ENCODE results near the gene ECI1. TPM values are rescaled to one million over a fixed set of nuclear protein-coding genes. Genes with fewer than 3 reads are reported as not detected.
"Not testable (repeated sequence)": the region's sequence is repeated elsewhere in the genome, so short reads cannot be mapped to it uniquely, and the experiment has no call there.

Gene ECI1
- total RNA-seq, 1 experiment from 2014 or later = 36.5 TPM

DNA sequence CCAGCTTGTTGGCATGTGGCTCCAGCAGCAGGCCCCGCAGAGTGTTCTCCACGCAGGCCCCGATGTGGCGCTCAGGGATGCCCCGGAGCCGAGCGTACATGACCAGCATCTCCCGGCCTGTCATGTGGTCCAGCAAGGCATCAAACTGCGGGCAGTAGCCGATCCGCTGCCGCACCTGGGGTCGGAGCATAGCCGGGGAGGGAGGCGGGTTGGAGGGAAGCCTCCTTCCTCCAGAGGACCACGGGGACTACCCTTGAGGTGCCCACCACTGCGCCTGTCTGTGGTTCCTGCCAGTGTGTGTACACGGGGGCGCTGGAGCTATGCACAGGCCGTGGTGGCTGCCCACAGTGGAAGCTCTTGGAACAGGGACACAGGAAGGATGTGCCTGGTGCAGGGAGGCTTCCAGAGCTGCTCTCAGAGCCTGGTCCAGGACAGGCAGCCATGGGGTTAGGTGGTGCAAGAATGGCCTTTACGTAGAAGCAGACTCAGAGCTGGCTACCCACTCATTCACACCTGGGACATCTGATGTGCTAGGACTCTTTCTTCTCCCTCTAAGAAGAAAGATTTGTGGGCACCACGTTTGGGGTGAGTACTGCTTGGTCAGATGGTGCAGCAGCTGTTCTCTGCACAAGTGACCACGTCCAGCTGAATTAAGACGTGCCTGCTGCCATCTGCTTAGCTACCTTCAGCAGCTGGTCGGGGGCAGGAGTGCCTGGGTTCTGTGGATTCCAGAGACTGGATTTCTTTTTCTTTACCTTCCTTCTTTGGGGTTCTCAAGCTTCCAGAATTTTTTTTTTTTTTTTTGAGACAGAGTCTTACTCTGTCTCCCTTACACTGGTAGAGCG, 27.8 kb upstream of the ECI1 start:
- DNase-seq (ENCODE audit: low read depth) = no peak

DNA sequence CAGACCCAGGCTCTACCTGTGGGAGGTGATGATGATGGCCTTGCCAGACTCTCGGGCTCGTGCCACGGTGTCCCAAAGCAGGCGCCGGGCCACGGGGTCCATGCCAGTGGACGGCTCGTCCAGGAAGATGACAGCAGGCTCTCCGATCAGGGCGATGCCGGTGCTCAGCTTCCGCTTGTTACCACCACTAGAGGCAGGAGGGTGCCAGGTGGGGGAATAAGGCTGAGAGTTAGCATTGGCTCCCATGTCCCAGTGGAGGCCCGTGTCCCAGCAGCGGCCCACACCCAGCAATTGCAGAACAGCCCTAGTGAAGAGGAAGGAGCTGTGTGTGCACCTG, 26.9 kb upstream of the ECI1 start:
- no peak for DNase-seq (ENCODE audit: low read depth)

DNA sequence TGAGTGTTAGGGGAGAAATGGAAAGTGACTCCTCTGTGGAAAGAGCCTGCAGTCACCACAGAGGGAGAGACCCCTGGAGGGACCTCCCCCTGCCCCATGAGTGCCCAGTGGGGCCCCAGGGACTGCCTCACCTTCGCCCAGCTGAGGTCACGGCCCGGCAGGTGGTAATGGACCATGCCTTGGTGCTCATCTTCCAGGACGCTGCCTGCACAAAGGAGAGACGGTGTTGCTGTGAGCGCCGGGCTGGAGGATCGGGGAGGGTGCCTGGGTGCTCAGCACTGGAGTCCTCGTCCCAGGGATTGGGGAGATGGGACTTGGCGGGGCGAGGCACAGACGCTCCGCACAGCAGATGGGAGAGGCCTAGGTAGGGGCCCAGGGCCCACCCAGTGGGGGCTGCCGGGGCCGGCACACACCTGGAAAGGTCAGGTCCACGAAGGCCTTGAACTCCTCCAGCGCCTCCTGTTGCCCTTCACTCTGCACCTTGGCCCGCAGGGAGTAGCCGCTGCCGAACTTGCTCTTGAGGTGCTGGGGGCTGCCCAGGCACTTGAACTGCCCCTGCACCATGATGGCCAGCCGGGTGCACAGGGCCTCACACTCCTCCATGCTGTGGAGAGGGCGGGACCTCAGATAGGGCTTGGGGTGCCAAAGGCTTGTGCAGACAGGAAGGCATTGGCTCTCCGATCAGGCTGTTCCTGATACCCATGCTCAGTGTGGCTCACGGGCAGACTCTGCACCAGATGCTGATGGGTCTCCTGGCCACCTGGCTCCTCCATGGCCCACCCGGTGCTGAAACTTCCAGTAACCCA, 26.3 kb upstream of the ECI1 start:
- DNase-seq (ENCODE audit: low read depth) = no peak

DNA sequence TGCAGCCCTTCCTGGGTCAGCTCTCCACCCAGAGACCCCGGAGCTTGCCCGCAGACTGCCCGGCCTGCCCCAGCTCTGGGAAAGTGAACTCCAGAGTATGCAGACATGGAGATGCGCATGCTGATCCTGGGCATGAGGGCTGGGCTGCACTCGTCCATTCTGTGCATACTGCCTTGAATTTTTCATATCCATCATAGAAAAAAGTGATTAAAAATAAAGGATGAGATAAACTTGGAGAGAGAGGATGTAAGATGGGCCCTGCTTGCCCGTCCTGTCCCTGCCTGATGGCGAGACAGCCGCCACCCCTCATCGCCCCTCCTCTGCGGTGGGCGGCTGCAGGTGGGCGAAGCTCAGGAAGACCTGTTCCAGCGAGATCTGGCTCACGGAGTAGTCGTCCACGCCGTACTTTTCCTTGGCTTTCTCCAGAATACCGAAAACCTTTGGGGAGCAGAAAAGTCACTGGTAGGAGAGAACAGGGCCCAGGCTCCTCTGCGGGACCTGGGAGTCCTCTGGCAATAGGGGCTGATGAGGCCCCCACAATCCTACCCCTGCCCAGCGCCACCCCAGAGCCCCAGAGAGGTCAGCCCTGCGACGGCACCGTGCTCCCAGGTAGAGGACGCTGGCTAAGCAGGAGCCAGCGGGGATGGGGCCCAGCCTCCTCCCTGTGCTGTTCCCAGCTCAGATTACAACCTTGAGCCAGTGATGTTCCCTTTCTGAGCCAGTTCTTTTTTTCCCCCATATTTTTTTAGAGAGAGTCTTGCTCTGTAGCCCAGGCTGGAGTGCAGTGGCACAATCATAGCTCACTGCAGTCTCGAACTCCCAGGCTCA, 25.2 kb upstream of the ECI1 start:
- DNase-seq (ENCODE audit: low read depth) = no peak

DNA sequence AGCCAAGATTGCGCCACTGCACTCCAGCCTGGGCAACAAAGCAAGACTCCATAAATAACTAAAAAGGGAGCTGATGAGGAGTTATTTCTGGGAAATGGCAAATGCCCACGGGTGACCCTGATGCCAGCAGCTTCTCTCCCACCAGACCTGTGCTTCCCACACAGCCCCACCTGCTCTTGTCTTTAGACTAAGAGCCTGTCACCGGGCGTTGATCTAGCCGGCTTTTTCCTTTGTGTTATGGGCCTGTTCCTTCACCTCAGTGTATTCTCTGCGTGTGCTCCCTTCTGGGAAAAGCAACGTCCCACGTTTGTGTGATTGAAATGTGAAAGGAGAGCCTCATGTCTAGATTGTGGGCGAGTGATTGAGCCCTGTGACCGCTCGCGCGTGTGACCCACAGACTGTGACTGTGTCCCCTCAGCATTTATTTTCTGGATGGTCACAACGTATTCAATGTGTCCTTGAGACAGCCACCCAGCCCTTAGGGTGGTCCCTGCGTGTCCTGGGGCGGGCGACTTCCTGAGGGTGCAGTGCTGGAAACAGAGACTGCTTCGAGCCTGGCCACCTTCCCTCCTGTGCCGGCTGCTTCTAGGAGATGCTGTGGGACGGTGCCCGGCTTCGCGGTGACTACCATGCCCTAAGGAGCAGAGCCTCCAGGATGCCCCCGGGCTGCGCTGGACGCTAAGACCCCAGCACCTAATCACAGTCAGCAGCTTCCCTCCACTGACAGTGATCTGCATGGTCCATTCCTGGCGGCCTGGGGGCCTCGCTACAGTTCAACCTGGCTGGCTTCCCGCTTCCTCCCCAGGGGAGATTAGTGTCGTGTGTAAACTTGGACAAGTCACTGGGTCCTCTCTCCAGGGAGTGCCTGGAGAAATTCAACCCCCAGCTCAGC, 24.3 kb upstream of the ECI1 start:
- no peak for DNase-seq (ENCODE audit: low read depth)

DNA sequence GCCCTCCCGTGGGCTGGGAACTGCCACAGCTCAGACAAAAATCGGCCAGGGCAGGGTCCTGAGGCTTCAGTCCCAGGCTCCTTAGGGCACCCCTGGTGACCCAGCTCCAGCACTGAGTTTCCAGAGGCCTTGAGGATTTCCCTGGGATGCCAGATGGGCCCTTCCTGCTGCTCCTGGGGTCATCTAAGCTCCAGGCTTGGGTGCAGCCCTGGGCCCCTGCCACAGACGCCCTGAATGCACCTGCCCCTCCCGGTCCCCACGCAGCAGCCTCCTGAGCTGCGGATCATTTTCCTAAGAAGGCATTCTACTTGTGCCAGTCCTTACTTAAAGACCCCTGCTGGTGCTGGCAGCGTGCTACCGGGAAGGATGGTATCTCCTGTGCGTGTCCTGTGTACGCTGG, 22.5 kb upstream of the ECI1 start:
- no peak for DNase-seq (ENCODE audit: low read depth)

DNA sequence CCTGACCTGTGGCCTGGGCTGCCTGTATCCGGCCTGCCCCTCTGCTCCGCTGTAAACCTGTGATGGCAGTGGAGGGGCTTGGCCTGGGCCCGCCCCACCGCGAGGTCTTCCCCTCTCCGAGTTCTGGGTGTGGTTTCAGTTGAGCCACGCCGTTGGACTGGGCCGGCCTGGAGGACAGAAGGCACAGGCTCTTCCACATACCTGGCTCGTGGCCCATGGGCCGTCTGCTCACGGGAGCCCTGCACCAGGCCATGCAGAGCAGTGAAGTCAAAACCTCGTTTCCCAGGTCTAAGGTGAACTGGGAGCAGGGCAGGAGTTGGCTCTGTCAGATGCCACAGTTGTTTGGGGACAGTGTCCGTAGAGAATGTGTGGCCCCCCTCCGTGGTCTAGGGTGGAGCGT, 22.1 kb upstream of the ECI1 start:
- no peak for DNase-seq (ENCODE audit: low read depth)

DNA sequence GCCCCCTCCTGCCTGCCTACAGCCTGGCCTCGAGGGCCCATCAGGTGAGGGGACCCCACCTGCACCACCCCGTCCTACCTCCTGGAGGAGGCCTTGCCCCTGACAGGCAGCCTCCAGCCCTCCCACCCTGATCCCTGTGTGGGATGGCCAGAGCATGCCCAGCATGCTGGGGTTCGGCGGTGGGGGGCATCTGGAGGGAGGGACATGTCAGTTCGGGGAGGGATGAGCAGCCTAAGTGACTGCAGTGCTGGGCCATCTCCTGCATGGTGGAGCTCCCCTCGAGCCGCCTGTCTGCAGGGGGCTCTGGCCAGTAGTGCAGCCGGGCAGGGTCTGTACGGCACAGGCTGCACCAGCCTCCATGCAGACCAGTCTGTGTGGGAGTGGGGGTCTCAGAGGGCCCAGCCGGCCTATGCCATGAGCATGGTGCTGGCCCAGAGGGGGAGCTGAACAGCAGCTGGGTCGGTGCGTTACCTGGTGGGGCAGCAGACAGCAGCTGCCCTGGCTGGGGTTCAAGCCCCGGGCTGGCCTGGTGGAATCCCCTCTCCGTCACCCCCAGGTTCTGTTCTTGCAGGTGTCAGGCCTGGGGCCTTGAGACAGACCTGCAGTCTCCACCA, 20.6 kb upstream of the ECI1 start:
- no peak for DNase-seq (ENCODE audit: low read depth)

DNA sequence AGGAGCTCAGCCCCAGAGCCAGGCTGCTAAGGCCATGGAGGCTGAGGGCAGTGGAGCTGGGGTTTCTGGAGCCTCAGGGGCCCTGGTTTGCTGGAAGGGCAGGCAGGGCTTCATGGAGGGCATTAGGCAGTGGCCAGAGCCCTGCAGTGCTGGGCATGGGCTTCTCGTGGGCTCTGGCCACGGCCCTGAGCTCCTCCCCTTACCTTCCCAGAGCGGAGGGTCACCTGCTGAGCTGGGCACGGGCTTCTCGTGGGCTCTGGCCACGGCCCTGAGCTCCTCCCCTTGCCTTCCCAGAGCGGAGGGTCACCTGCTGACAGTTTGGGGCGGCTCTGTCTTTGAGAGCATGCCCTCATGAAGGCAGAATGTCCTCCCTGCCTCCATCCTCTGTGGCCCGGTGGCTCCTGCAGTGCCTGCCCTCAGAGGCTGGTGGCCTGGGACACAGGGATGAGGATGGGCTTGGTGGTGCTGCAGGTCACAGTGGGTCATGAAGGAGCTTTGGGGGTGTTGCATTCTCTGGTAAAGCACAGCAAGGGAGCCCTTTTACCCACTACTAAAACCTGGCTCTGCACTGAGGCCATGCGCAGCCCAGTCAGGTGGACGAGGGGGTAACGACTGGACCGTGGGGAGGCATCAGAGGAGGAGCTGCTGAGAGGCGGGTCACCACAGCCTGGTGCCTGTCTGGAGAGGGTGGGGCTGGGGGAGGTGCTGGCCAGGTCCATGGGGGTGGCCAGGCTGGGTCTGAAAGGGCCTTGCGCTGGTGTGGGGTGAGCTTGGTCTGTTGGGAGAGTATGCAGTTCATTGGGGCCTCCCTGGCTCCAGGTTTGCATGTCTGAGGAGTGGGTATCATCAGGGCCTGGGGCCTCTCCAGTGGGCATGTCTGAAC, 19.4 kb upstream of the ECI1 start:
- no peak for DNase-seq (ENCODE audit: low read depth)

DNA sequence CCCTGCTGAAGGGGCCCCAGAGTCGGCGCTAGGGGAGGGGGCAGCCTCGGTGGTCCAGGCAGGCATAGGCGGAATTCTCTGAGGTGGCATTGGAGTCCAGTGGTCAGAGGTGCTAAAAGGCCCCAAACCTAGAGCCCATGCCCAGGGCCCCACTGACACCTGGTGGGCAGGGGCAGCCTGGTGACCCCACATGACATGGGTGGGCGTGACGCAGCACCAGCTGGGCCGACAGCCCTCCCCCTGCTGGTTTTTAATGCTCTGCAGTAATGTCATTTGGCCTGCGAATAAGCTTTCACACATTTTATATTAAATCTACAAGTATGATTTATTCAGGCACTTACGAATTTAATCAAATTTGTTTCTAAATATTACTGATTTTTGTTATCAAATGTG, 18.7 kb upstream of the ECI1 start:
- no peak for DNase-seq (ENCODE audit: low read depth)

DNA sequence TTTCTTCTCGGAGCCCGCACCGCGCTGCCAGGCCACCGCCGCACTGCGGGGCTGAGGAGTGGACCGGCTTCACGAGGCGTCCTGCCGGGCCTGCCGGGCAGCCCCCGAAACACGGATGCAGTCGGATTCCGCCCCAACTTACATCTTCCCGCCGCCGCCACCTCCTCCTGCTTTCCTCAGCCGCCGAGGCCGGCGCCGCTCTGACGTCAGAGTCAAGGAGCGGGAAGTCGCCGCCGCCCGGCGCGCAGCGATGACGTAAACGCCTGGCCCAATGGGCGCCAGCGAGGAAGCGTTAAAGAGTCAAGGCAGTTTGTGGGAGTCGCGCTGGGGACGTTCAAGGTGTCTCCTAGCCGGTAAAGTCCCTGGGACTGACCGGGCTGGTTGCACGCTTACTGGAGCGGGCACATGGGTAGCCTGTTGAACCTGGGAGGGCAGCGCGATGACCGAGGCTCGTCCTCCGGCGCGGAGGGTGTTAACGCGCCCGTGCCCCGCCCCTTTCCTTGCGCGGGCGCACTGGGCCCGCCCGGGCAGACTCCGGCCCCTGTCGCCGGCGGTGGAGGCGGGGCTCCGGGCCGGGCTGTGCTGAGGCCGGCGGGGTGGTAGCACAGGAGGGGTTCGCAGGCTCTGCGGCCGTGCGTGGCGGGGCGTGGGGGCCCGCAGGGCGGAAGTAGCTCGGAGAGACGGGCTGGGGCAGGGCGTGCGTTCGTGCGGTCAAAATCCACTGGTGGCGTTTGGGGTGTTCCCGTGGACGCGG, 16.7 kb upstream of the ECI1 start, which contains the start of gene RNPS1:
RNPS1 (minus strand) TSS at position 214 of the 754 bp plus-strand sequence. CDS start 3,483 bp downstream, outside the sequence.
- peak; percentile 92 for DNase-seq (ENCODE audit: low read depth)

DNA sequence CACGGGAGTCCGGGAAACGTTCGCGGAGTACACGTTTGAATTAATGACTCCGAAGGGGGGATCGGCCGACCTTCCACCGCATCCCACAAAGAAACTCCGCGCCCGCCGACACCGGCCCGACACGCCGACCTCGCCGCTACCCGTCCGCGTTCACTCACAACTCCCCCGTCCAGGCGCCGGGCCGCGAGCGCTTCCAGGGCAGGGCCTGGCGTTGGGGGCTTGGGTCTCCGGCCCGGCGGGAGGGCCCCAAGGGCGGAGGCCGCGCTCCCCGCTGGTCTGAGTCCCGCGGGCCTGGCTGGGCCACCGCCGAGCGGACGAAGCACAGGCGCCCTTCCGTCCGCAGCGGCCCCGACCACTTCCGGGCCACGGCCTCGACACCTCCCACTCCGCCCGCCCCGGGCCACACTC, 16.1 kb upstream of the ECI1 start:
- DNase-seq (ENCODE audit: low read depth) = not testable (repeated sequence)

DNA sequence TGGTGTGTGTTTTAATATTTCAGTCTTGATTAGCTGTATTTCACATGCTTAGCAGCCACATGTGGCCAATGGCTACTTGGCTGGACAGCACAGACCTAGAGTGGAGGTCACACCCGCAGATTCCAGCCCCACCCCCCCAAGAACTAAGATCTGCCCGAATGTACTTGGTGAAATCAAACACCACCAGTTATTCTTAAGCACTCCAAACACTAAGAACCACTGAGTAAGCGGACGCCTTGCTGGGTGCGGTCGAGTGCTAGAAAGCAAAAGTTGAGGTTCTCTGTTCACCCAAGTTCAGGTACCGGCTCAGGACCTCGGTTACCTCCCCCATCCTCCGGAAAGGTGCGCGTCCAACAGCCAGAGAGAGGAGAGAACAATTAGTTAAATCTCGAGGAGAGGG, 15.5 kb upstream of the ECI1 start:
- DNase-seq (ENCODE audit: low read depth) = peak; percentile 19

DNA sequence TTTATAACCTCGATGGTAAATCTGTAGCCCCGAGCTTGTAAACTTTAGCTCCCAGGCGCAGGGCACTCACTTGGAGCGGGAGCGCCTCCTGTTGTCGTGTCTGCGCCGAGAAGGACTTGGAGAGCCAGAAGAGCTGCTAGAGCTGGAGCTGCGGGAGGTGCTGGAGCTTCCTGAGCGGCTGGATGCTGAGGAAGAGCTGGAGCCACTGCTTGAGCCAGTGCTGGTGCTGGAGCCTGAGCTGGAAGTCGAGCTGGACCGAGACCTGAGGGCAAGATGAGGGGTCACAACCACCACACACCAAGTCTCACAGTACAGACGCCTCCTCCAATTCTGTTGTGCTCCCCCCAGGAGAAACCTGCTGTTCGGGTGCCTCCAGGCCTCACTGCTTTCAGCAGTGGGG, 11.6 kb upstream of the ECI1 start:
- DNase-seq (ENCODE audit: low read depth) = not testable (repeated sequence)

DNA sequence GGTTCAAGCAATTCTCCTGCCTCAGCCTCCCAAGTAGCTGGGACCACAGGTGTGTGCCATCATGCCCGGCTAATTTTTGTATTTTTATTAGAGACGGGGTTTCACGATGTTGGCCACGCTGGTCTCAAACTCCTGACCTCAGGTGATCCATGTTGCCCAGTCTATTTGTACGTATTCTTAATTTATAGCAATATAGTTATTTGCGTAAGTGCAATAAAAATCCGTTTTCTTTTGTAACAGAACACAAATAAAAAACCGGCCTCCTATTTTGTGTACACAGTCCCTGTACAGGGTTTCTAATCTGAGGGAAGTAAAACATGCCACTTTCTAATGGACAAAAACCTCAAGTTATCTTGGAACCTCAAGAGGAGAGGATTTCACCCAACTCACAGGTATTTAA, 8.9 kb upstream of the ECI1 start:
- no peak for DNase-seq (ENCODE audit: low read depth)

DNA sequence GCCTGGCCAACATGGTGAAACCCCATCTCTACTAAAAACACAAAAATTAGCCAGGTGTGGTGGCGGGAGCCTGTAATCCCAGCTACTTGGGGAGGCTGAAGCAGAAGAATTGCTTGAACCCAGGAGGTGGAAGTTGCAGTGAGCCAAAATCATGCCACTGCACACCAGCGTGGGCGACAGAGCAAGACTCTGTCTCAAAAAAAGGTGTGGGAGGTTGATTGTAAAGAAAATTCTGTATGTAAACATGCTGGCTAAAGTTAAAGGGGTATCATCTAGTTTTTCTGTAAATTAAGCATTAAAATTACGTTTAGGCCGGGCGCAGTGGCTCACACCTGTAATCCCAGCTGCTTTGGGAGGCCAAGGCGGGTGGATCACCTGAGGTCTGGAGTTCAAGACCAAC, 7.1 kb upstream of the ECI1 start:
- not testable (repeated sequence) for DNase-seq (ENCODE audit: low read depth)

DNA sequence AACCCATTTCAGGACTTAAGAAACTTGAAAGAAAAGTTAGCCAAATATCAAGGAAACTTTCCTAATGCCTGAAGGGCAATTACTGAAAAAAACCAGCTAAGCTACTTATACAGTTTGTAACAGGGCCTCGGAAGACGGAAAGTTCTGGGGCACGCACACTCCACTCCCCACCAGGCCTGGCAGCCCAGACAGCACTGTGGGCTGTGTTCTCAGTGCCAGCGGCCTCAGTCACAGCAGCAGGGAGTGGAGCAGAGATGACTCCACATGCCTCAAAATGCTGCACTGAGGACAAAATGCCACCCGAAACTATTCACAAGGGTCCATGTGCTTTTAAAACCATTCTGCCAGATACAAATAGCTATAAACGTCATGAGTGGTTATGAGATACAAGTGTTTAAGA, 6.3 kb upstream of the ECI1 start:
- DNase-seq (ENCODE audit: low read depth) = no peak

DNA sequence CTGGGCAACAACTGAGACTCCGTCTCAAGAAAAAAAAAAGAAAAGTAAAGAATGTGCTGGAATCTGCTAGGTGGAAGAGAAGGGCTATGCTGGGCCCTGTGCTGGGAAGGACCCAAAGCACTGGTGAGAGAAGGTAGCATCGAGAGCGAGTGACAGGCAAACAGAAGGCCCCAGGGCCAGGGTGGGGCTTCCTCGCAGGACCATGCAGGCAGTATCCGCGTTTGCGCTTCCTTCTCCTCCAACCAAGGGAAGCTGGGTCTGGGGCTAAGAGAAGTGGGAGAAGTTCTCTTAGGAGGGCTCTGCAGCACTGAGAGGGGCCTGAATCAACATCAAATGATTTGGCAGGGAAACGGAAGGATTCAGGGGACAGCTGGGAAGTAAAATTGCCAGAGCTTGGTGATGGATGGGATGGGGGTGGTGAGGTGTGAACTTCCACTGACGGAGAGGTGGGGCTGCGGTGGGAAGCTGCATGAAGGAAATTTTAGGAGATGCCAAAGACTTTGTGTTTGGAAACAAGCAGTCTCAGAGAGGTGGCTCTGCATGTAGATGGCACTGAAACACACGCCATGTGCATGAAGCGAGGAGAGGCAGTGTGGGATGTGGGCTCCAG, 5.2 kb upstream of the ECI1 start:
- no peak for DNase-seq (ENCODE audit: low read depth)

DNA sequence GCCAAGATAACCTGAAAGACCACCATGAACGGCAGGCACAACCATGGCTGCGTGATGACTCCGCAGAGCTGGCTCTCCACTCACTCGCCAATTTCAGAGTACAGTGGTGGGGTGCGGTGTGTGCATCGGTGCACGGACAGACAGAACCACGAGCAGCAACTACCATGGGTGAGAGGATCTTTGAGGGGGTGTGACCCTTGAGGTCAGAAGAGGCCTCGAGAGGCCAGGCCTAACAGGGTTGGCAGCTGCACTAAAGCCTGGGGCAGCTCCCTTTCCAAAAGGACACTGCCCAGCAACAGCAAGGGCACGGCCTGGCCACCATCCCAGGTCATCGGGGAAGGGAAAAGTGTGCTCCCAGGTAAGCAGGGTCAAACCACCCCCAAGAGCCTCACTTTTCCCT, 1.9 kb upstream of the ECI1 start:
- DNase-seq (ENCODE audit: low read depth) = no peak
